ENCODE results near the gene ABHD2.
A peak's percentile ranks its signal among the peaks of the same experiment; 100 is the strongest.

Gene ABHD2

GRCh38 chr15:89167267-89168176, 79.3 kb downstream of the ABHD2 start (continued):
- no peak for TF ChIP-seq AEBP2 (tag by site-specific recombination; IDR thresholded peaks at IDR 0.05; ENCODE audit: borderline replicate concordance)
- no peak for TF ChIP-seq ZNF423 (tag by site-specific recombination; IDR thresholded peaks at IDR 0.05)
- TF ChIP-seq ZBTB11 (tag by site-specific recombination; conservative IDR thresholded peaks at IDR 0.05; ENCODE audit: low read depth) = no peak
- TF ChIP-seq KLF1 (tag by site-specific recombination; IDR thresholded peaks at IDR 0.05) = no peak
- TF ChIP-seq ZNF558 (tag by site-specific recombination; IDR thresholded peaks at IDR 0.05) = 0 out of 2 replicates have a peak, but pooled peaks have one; percentile 26
- TF ChIP-seq ZBTB1 (tag by site-specific recombination; IDR thresholded peaks at IDR 0.05) = no peak
- no peak for TF ChIP-seq ZNF544 (tag by site-specific recombination; IDR thresholded peaks at IDR 0.05)
- no peak for TF ChIP-seq ZNF138 (tag by site-specific recombination; IDR thresholded peaks at IDR 0.05; ENCODE audit: borderline replicate concordance)
- TF ChIP-seq BCL6B (tag by site-specific recombination; IDR thresholded peaks at IDR 0.05) = no peak
- no peak for TF ChIP-seq ZNF362 (tag by site-specific recombination; IDR thresholded peaks at IDR 0.05)
- peak; percentile 78 for TF ChIP-seq PRDM1 (tag by site-specific recombination; IDR thresholded peaks at IDR 0.05)
- no peak for TF ChIP-seq ZFP41 (tag by site-specific recombination; IDR thresholded peaks at IDR 0.05; ENCODE audit: borderline replicate concordance)
- TF ChIP-seq ZNF600 (tag by site-specific recombination; IDR thresholded peaks at IDR 0.05) = peak; percentile 85
- TF ChIP-seq KLF10 (tag by site-specific recombination; IDR thresholded peaks at IDR 0.05) = 0 out of 2 replicates have a peak, but pooled peaks have one; percentile 26
- TF ChIP-seq SP7 (tag by site-specific recombination; IDR thresholded peaks at IDR 0.05) = peak; percentile 29; the same call in 1 of the 2 replicates
- no peak for TF ChIP-seq ZIC2 (tag by site-specific recombination; IDR thresholded peaks at IDR 0.05)
- TF ChIP-seq ZNF18 (tag by site-specific recombination; IDR thresholded peaks at IDR 0.05) = no peak

Measured in HEK293 (cell line).